ENCODE data around the gene SMIM7.

- TF ChIP-seq EZH2 (IDR thresholded peaks at IDR 0.05; ENCODE audit: insufficient read depth, poor library complexity, severe bottlenecking), result no peak
- no peak for TF ChIP-seq EZH2phosphoT487 (IDR thresholded peaks at IDR 0.05; ENCODE audit: insufficient read depth, low read depth)
These were observed 10.3 kb upstream of the SMIM7 start for GRCh38 chr19:16670291-16670690.

Data from GM23248 (cell line).